Subcutaneous abdominal adipose tissue (tissue), 5 donors: ENCODE measurements around the gene CDKN1A.

Experiments
- H3K27ac ChIP-seq: one replicate; pipeline ENCODE4 v1.7.0; 2013; ENCODE audit warnings: low read depth, mild to moderate bottlenecking, inconsistent platforms, low read length, moderate library complexity
- H3K27me3 ChIP-seq, 5 donors: one replicate each; pipeline ENCODE4 v1.7.0; 2013; ENCODE audit warnings: low read length in 5 of 5, inconsistent platforms in 1 of 5; ENCODE audit not compliant: control insufficient read depth in 5 of 5, insufficient read depth in 4 of 5
- H3K36me3 ChIP-seq, 5 donors: one replicate each; pipeline ENCODE4 v1.7.0; 2013; ENCODE audit warnings: low read length in 5 of 5; ENCODE audit not compliant: control insufficient read depth in 5 of 5, insufficient read depth in 5 of 5
- H3K4me1 ChIP-seq, 5 donors: one replicate each; pipeline ENCODE4 v1.7.0; 2013; ENCODE audit warnings: low read length in 5 of 5, mild to moderate bottlenecking in 3 of 5, moderate library complexity in 1 of 5; ENCODE audit not compliant: control insufficient read depth in 5 of 5, insufficient read depth in 5 of 5
- H3K4me3 ChIP-seq, 5 donors: one replicate each; pipeline ENCODE4 v1.7.0; 2013; ENCODE audit warnings: low read length in 5 of 5, low read depth in 1 of 5
- H3K9ac ChIP-seq, 5 donors: one replicate each; pipeline ENCODE4 v1.7.0; 2013; ENCODE audit warnings: low read length in 5 of 5, mild to moderate bottlenecking in 4 of 5, moderate library complexity in 3 of 5
- H3K9me3 ChIP-seq, 5 donors: one replicate each; pipeline ENCODE4 v1.7.0; 2013; ENCODE audit warnings: low read length in 5 of 5; ENCODE audit not compliant: control insufficient read depth in 5 of 5
- donor health status: healthy.
- donor health status: healthy.
- donor health status: healthy.
- donor health status: healthy.
- donor health status: healthy.

CDKN1A gene

GRCh38 chr6:36655085-36655724 is 23.3 kb upstream of the CDKN1A start:
- no peak overlapping the region for H3K9ac ChIP-seq
- H3K27me3 ChIP-seq: no peaks in the 10 kb centered on the region
- H3K27ac ChIP-seq: no peak overlapping the region
- no peak overlapping the region for H3K4me3 ChIP-seq
- peaks cover 0 to 17% (median 10%) of the 10 kb centered on the region in 5 donors for H3K4me1 ChIP-seq
- no peaks in the 10 kb centered on the region for H3K36me3 ChIP-seq
- no peaks in the 10 kb centered on the region for H3K9me3 ChIP-seq

GRCh38 chr6:36656441-36656840 is 22.1 kb upstream of the CDKN1A start:
- H3K27me3 ChIP-seq: peaks cover 0 to 2% (median 0%) of the 10 kb centered on the region in 5 donors
- no peak overlapping the region for H3K4me3 ChIP-seq
- no peaks in the 10 kb centered on the region for H3K9me3 ChIP-seq
- no peak overlapping the region for H3K27ac ChIP-seq
- H3K36me3 ChIP-seq: no peaks in the 10 kb centered on the region
- H3K4me1 ChIP-seq: peaks cover 0 to 24% (median 11%) of the 10 kb centered on the region in 5 donors
- no peak overlapping the region for H3K9ac ChIP-seq

GRCh38 chr6:36657271-36657670 is 21.2 kb upstream of the CDKN1A start:
- no peaks in the 10 kb centered on the region for H3K9me3 ChIP-seq
- H3K27me3 ChIP-seq: peaks cover 0 to 2% (median 0%) of the 10 kb centered on the region in 5 donors
- H3K4me3 ChIP-seq: no peak overlapping the region
- no peaks in the 10 kb centered on the region for H3K36me3 ChIP-seq
- H3K9ac ChIP-seq: no peak overlapping the region
- H3K27ac ChIP-seq: no peak overlapping the region
- H3K4me1 ChIP-seq: peaks cover 0 to 16% (median 10%) of the 10 kb centered on the region in 5 donors

GRCh38 chr6:36657942-36658544 is 20.5 kb upstream of the CDKN1A start:
- Histone ChIP-seq H3K4me3 (no peak overlapping the region), H3K36me3 (no peaks in the 10 kb centered on the region), H3K27ac (no peak overlapping the region), H3K27me3 (peaks cover 0 to 2% (median 0%) of the 10 kb centered on the region in 5 donors), H3K9ac (no peak overlapping the region), H3K4me1 (peaks cover 0 to 13% (median 8%) of the 10 kb centered on the region in 5 donors), H3K9me3 (no peaks in the 10 kb centered on the region)

GRCh38 chr6:36659271-36659670 is 19.2 kb upstream of the CDKN1A start:
- H3K9me3 ChIP-seq: no peaks in the 10 kb centered on the region

GRCh38 chr6:36660771-36661471 is 17.6 kb upstream of the CDKN1A start:
- H3K9me3 ChIP-seq: no peaks in the 10 kb centered on the region
- peaks cover 0 to 2% (median 0%) of the 10 kb centered on the region in 5 donors for H3K27me3 ChIP-seq
- H3K27ac ChIP-seq: no peak overlapping the region
- H3K4me1 ChIP-seq: peaks cover 0 to 13% (median 8%) of the 10 kb centered on the region in 5 donors
- H3K4me3 ChIP-seq: peak overlapping the region; percentile 23 to 38 (median 33)
- no peaks in the 10 kb centered on the region for H3K36me3 ChIP-seq
- H3K9ac ChIP-seq: peak overlapping the region in 1 of 5 donors; percentile 14

More at GRCh38 chr6:36659271-36659670, 19.2 kb upstream of the CDKN1A start:
- no peak overlapping the region for H3K9ac ChIP-seq
- no peak overlapping the region for H3K27ac ChIP-seq
- no peak overlapping the region for H3K4me3 ChIP-seq
- peaks cover 0 to 13% (median 8%) of the 10 kb centered on the region in 5 donors for H3K4me1 ChIP-seq
- H3K36me3 ChIP-seq: no peaks in the 10 kb centered on the region
- peaks cover 0 to 2% (median 0%) of the 10 kb centered on the region in 5 donors for H3K27me3 ChIP-seq

- H3K9ac ChIP-seq: no peak overlapping the region
- no peaks in the 10 kb centered on the region for H3K36me3 ChIP-seq
- H3K27ac ChIP-seq: no peak overlapping the region
- H3K4me1 ChIP-seq: peaks cover 0 to 21% (median 18%) of the 10 kb centered on the region in 5 donors
- no peak overlapping the region for H3K4me3 ChIP-seq
- H3K9me3 ChIP-seq: no peaks in the 10 kb centered on the region
- peaks cover 0 to 2% (median 0%) of the 10 kb centered on the region in 5 donors for H3K27me3 ChIP-seq
Measured at GRCh38 chr6:36662380-36662779, 16.1 kb upstream of the CDKN1A start.

- no peak overlapping the region for H3K9ac ChIP-seq
- H3K4me1 ChIP-seq: peaks cover 0 to 22% (median 19%) of the 10 kb centered on the region in 5 donors
- H3K36me3 ChIP-seq: no peaks in the 10 kb centered on the region
- H3K9me3 ChIP-seq: no peaks in the 10 kb centered on the region
- H3K27me3 ChIP-seq: peaks cover 0 to 2% (median 0%) of the 10 kb centered on the region in 5 donors
- H3K27ac ChIP-seq: no peak overlapping the region
- H3K4me3 ChIP-seq: no peak overlapping the region
Measured at GRCh38 chr6:36662827-36663256, 15.7 kb upstream of the CDKN1A start.

GRCh38 chr6:36663504-36664446 is 14.7 kb upstream of the CDKN1A start:
- H3K27me3 ChIP-seq: peaks cover 0 to 2% (median 0%) of the 10 kb centered on the region in 5 donors
- no peak overlapping the region for H3K27ac ChIP-seq
- peaks cover 0 to 22% (median 19%) of the 10 kb centered on the region in 5 donors for H3K4me1 ChIP-seq
- H3K9ac ChIP-seq: no peak overlapping the region
- H3K4me3 ChIP-seq: no peak overlapping the region
- no peaks in the 10 kb centered on the region for H3K36me3 ChIP-seq
- H3K9me3 ChIP-seq: no peaks in the 10 kb centered on the region
